Measurements from ENCODE around the gene PCBP3.
"Not testable (repeated sequence)": the region's sequence is repeated elsewhere in the genome, so short reads cannot be mapped to it uniquely, and the experiment has no call there.

Gene PCBP3

GRCh38 chr21:45669382-45669781 lies 25.9 kb downstream of the PCBP3 start:
- no peak for DNase-seq (ENCODE audit: low read depth)
- no peak overlapping the region for H3K4me3 ChIP-seq (ENCODE audit: low read depth, low read length)
- no peak for TF ChIP-seq MYC (IDR thresholded peaks at IDR 0.05; ENCODE audit: low read depth, low read length)
- no peak for TF ChIP-seq POLR2A (IDR thresholded peaks at IDR 0.05; ENCODE audit: extremely low read depth, insufficient read length)
- no peak for TF ChIP-seq CTCF (IDR thresholded peaks at IDR 0.05; ENCODE audit: low read depth, low read length)
- no peak for TF ChIP-seq MAX (IDR thresholded peaks at IDR 0.05; ENCODE audit: low read depth, low read length)

GRCh38 chr21:45670731-45671130 lies 27.2 kb downstream of the PCBP3 start:
- TF ChIP-seq MAX (IDR thresholded peaks at IDR 0.05; ENCODE audit: low read depth, low read length), result no peak
- TF ChIP-seq CTCF (IDR thresholded peaks at IDR 0.05; ENCODE audit: low read depth, low read length), result no peak
- no peak for TF ChIP-seq POLR2A (IDR thresholded peaks at IDR 0.05; ENCODE audit: extremely low read depth, insufficient read length)
- TF ChIP-seq MYC (IDR thresholded peaks at IDR 0.05; ENCODE audit: low read depth, low read length), result no peak
- H3K4me3 ChIP-seq (ENCODE audit: low read depth, low read length), result no peak overlapping the region
- no peak for DNase-seq (ENCODE audit: low read depth)

- not testable (repeated sequence) for H3K4me3 ChIP-seq (ENCODE audit: low read depth, low read length); DNase-seq (ENCODE audit: low read depth)
These were observed 35.3 kb downstream of the PCBP3 start for GRCh38 chr21:45678790-45679189.

- TF ChIP-seq MAX (IDR thresholded peaks at IDR 0.05; ENCODE audit: low read depth, low read length) (no peak), CTCF (IDR thresholded peaks at IDR 0.05; ENCODE audit: low read depth, low read length) (no peak), POLR2A (IDR thresholded peaks at IDR 0.05; ENCODE audit: extremely low read depth, insufficient read length) (no peak), MYC (IDR thresholded peaks at IDR 0.05; ENCODE audit: low read depth, low read length) (no peak)
- H3K4me3 ChIP-seq (ENCODE audit: low read depth, low read length), result no peak overlapping the region
These were observed 36.7 kb downstream of the PCBP3 start for GRCh38 chr21:45680215-45680614.

GRCh38 chr21:45695086-45695485 lies 51.6 kb downstream of the PCBP3 start:
- peak; percentile 12 for DNase-seq (ENCODE audit: low read depth)
- no peak for TF ChIP-seq MYC (IDR thresholded peaks at IDR 0.05; ENCODE audit: low read depth, low read length)
- TF ChIP-seq POLR2A (IDR thresholded peaks at IDR 0.05; ENCODE audit: extremely low read depth, insufficient read length), result no peak
- TF ChIP-seq CTCF (IDR thresholded peaks at IDR 0.05; ENCODE audit: low read depth, low read length), result no peak
- TF ChIP-seq MAX (IDR thresholded peaks at IDR 0.05; ENCODE audit: low read depth, low read length), result no peak

More at GRCh38 chr21:45680215-45680614, 36.7 kb downstream of the PCBP3 start:
- DNase-seq (ENCODE audit: low read depth), result no peak

GRCh38 chr21:45698493-45699184 lies 55.1 kb downstream of the PCBP3 start:
- no peak for DNase-seq (ENCODE audit: low read depth)
- TF ChIP-seq MAX (IDR thresholded peaks at IDR 0.05; ENCODE audit: low read depth, low read length) (no peak), CTCF (IDR thresholded peaks at IDR 0.05; ENCODE audit: low read depth, low read length) (no peak), POLR2A (IDR thresholded peaks at IDR 0.05; ENCODE audit: extremely low read depth, insufficient read length) (no peak), MYC (IDR thresholded peaks at IDR 0.05; ENCODE audit: low read depth, low read length) (no peak)
- no peak overlapping the region for H3K4me3 ChIP-seq (ENCODE audit: low read depth, low read length)

More at GRCh38 chr21:45695086-45695485, 51.6 kb downstream of the PCBP3 start:
- H3K4me3 ChIP-seq (ENCODE audit: low read depth, low read length), result no peak overlapping the region
